Middle frontal gyrus (tissue), 1 donor: ENCODE results near the gene ZNF598.
"Not testable (repeated sequence)": the region's sequence is repeated elsewhere in the genome, so short reads cannot be mapped to it uniquely, and the experiment has no call there.

Source experiments
- DNase-seq: peaks from one replicate; pipeline ENCODE4 v3.0.0-alpha.2; 2015; ENCODE audit warnings: low spot score; ENCODE audit errors: extremely low spot score

Gene ZNF598

GRCh38 chr16:1960665-1961630 lies 48.7 kb downstream of the ZNF598 start:
- DNase-seq = no peak

GRCh38 chr16:1959269-1960039 lies 50.2 kb downstream of the ZNF598 start, which contains the start of gene NDUFB10:
Gene NDUFB10, plus strand, starts transcription at chr16:1959538. Its CDS starts 87 bp downstream, at chr16:1959625.
- DNase-seq = peak; percentile 87

- DNase-seq = no peak
Observed at GRCh38 chr16:1958715-1959268, 50.8 kb downstream of the ZNF598 start.

- not testable (repeated sequence) for DNase-seq
Observed at GRCh38 chr16:1958143-1958491, 51.5 kb downstream of the ZNF598 start.

GRCh38 chr16:1957434-1958142 lies 52.0 kb downstream of the ZNF598 start:
- not testable (repeated sequence) for DNase-seq

- no peak for DNase-seq
Observed at GRCh38 chr16:1953734-1954133, 55.9 kb downstream of the ZNF598 start.

GRCh38 chr16:1950559-1950958 lies 59.1 kb downstream of the ZNF598 start:
- DNase-seq = no peak

GRCh38 chr16:1950047-1950446 lies 59.6 kb downstream of the ZNF598 start:
- DNase-seq = no peak

- no peak for DNase-seq
Observed at GRCh38 chr16:1949507-1949906, 60.1 kb downstream of the ZNF598 start.
